SU-DHL-6 (cell line): Measurements from ENCODE around the gene RNF222.

Source experiments
- EZH2phosphoT487 ChIP-seq: fragments of 200-600 bp; sonication (generic), shearing (Covaris generic); conservative IDR thresholded peaks from 2 replicates; pipeline ENCODE4 v1.6.1; 2018; ENCODE audit warnings: mild to moderate bottlenecking, antibody characterized with exemption, low read length, moderate library complexity, mixed read lengths
- TF ChIP-seq, protein P1 (sequence below): fragments of 200-600 bp; sonication (generic); IDR thresholded peaks from one replicate; pipeline ENCODE4 v1.5.1; 2017; ENCODE audit warnings: antibody characterized with exemption, mild to moderate bottlenecking, low read length, moderate library complexity; ENCODE audit not compliant: insufficient read depth, poor library complexity, severe bottlenecking

DNA sequence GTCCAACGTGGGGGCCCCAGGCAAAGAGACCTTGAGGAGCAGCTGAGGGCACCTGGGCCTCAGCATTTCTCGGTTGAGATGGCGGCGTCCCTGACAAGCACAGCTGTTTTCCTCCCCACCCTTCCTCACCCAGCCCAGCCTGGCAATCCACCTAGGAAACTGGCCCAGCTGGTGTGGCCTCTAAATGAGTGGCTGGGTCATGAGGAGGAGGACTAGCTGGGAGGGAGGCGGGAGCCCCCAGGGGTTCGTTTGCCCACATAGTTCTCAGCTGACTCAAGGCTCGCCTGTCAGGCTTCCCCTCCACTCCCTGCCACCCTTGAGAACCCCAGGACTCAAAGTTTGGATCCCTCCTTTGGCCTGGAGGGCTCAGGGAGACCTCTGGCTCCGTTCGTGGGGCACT, 5.9 kb downstream of the RNF222 start:
- TF ChIP-seq, protein P1, sequence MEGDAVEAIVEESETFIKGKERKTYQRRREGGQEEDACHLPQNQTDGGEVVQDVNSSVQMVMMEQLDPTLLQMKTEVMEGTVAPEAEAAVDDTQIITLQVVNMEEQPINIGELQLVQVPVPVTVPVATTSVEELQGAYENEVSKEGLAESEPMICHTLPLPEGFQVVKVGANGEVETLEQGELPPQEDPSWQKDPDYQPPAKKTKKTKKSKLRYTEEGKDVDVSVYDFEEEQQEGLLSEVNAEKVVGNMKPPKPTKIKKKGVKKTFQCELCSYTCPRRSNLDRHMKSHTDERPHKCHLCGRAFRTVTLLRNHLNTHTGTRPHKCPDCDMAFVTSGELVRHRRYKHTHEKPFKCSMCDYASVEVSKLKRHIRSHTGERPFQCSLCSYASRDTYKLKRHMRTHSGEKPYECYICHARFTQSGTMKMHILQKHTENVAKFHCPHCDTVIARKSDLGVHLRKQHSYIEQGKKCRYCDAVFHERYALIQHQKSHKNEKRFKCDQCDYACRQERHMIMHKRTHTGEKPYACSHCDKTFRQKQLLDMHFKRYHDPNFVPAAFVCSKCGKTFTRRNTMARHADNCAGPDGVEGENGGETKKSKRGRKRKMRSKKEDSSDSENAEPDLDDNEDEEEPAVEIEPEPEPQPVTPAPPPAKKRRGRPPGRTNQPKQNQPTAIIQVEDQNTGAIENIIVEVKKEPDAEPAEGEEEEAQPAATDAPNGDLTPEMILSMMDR: no peak
- no peak for TF ChIP-seq EZH2phosphoT487
